A549 (cell line): ENCODE data around the gene MYH7B.

Experiments used
- POLR2A ChIP-seq: IDR thresholded peaks from 2 replicates; pipeline ENCODE4 v1.6.1; 2012; ENCODE audit warnings: mild to moderate bottlenecking, low read length
- RFX5 ChIP-seq: fragments of 450-650 bp; IDR thresholded peaks from 2 replicates; pipeline ENCODE4 v1.7.1; 2014; ENCODE audit warnings: antibody characterized with exemption, mild to moderate bottlenecking, moderate library complexity

- TF ChIP-seq POLR2A = no peak
- no peak for TF ChIP-seq RFX5
Measured at GRCh38 chr20:35002426-35003210, 47.0 kb downstream of the MYH7B start.
